BE2C (cell line): ENCODE measurements around the gene MOXD1.

ENCODE experiments used
- DNase-seq: peaks from one replicate; pipeline ENCODE4 v3.0.0-alpha.2; 2020
- H3K27me3 ChIP-seq: fragments of 250-450 bp; sonication (Bioruptor Pico); 2 replicates; pipeline ENCODE4 v1.5.1; 2020; ENCODE audit warnings: mild to moderate bottlenecking
- H3K36me3 ChIP-seq: fragments of 250-450 bp; sonication (Bioruptor Pico); 2 replicates; pipeline ENCODE4 v1.5.1; 2020; ENCODE audit warnings: mild to moderate bottlenecking
- H3K4me1 ChIP-seq: fragments of 250-450 bp; sonication (Bioruptor Pico); 2 replicates; pipeline ENCODE4 v1.5.1; 2020
- H3K4me3 ChIP-seq: 2 replicates; pipeline ENCODE4 v1.5.1; 2011; ENCODE audit warnings: low read depth, low read length
- H3K9me3 ChIP-seq: fragments of 250-450 bp; sonication (Bioruptor Pico); 2 replicates; pipeline ENCODE4 v1.5.1; 2020
- TF ChIP-seq, protein P1 (sequence below): IDR thresholded peaks from 2 replicates; pipeline ENCODE4 v1.5.1; 2012; ENCODE audit warnings: mild to moderate bottlenecking, low read depth, low read length

The MOXD1 gene

GRCh38 chr6:132430110-132430509 is 28.8 kb upstream of the MOXD1 start:
- no peak for DNase-seq
- H3K27me3 ChIP-seq: no peaks in the 10 kb centered on the region
- TF ChIP-seq, protein P1, sequence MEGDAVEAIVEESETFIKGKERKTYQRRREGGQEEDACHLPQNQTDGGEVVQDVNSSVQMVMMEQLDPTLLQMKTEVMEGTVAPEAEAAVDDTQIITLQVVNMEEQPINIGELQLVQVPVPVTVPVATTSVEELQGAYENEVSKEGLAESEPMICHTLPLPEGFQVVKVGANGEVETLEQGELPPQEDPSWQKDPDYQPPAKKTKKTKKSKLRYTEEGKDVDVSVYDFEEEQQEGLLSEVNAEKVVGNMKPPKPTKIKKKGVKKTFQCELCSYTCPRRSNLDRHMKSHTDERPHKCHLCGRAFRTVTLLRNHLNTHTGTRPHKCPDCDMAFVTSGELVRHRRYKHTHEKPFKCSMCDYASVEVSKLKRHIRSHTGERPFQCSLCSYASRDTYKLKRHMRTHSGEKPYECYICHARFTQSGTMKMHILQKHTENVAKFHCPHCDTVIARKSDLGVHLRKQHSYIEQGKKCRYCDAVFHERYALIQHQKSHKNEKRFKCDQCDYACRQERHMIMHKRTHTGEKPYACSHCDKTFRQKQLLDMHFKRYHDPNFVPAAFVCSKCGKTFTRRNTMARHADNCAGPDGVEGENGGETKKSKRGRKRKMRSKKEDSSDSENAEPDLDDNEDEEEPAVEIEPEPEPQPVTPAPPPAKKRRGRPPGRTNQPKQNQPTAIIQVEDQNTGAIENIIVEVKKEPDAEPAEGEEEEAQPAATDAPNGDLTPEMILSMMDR: no peak

DNA sequence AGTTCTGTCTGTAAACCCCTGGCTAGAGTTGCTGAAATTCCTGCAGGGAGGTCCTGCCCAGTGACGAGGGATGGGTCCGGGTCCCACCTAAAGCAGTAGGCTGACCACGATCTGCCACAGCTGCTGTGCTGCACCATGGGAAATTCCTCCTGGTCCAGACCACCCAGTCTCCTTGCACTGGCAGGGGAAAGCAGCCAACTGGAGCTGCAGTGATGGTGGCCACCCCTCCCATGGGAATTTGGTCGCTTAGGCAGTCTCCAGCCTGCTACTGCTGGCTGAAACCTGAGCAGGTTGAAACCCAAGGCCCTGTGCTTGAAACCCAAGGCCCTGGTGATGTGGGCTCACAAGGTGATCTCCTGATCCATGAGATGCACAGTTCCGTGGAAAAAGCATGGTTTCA is 23.9 kb upstream of the MOXD1 start:
- no peaks in the 10 kb centered on the region for H3K36me3 ChIP-seq
- H3K4me1 ChIP-seq: no peaks in the 10 kb centered on the region
- no peak overlapping the region for H3K4me3 ChIP-seq
- no peaks in the 10 kb centered on the region for H3K27me3 ChIP-seq
- no peaks in the 10 kb centered on the region for H3K9me3 ChIP-seq
- no peak for DNase-seq
- TF ChIP-seq, protein P1: no peak

More at GRCh38 chr6:132430110-132430509, 28.8 kb upstream of the MOXD1 start:
- H3K36me3 ChIP-seq: no peaks in the 10 kb centered on the region
- H3K9me3 ChIP-seq: no peaks in the 10 kb centered on the region
- no peaks in the 10 kb centered on the region for H3K4me1 ChIP-seq
- H3K4me3 ChIP-seq: no peak overlapping the region

DNA sequence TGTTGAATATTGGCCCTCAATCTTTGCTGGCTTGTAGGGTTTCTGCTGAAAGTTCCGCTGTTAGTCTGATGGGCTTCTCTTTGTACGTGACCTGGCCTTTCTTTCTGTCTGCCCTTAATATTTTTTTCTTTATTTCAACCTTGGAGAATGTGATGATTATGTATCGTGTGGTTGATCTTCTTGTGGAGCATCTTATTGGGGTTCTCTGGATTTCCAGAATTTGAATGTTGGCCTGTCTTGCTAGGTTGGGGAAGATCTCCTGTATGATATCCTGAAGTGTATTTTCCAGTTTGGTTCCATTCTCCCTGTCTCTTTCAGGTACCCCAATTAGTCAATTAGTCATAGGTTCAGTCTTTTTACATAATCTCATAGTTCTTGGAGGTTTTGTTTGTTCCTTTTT is 22.6 kb upstream of the MOXD1 start:
- Histone ChIP-seq H3K36me3 (no peaks in the 10 kb centered on the region), H3K9me3 (no peaks in the 10 kb centered on the region), H3K27me3 (no peaks in the 10 kb centered on the region), H3K4me1 (no peaks in the 10 kb centered on the region), H3K4me3 (no peak overlapping the region)
- no peak for DNase-seq
- TF ChIP-seq, protein P1: no peak

- TF ChIP-seq, protein P1: no peak
- Histone ChIP-seq H3K9me3 (no peaks in the 10 kb centered on the region), H3K4me3 (no peak overlapping the region), H3K36me3 (no peaks in the 10 kb centered on the region), H3K27me3 (no peaks in the 10 kb centered on the region), H3K4me1 (no peaks in the 10 kb centered on the region)
- DNase-seq: no peak
Observed at GRCh38 chr6:132418235-132418965, 17.1 kb upstream of the MOXD1 start.

DNA sequence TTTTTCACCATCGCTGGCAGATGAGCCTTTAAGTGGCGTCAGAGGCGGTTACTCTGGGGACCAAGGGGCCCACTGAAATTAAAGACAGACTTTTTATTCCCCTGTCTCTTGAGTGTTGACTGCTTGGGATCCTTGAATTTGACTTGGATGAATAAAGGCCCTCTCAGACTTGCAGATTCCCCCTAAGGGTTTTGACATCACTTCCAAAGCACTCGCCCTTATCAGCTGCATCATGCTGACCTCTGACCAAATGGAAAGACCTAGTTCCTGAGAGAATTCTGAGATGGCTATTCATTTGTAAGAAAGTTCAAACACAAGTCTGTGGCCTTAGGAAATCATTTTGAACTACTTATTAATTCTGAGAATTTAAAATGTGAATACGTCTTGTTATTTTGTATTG is 13.5 kb upstream of the MOXD1 start:
- DNase-seq: no peak
- Histone ChIP-seq H3K9me3 (no peaks in the 10 kb centered on the region), H3K27me3 (0 out of 2 replicates have a peak, but pooled peaks cover 3% of the 10 kb centered on the region), H3K4me1 (no peaks in the 10 kb centered on the region), H3K36me3 (no peaks in the 10 kb centered on the region), H3K4me3 (no peak overlapping the region)
- TF ChIP-seq, protein P1: no peak

DNA sequence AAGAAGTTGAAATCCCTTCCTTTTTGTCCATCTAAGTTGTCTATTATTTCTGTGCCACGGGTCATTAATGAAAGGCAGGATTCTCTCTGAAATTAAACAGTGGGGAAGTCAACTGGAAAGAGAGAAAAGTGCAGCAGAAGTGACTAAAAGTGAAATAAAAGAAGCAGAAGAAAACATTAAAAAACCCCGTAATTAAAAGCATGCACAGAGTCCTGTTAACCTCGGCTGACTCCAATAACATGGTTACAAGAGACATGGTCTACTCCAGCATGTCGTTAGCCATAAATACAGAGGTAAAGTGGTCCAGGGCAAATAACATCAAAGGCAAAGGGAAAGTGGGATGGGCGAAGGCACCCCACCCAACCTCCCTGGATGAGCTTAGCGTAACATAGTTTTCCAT is 13.0 kb upstream of the MOXD1 start:
- Histone ChIP-seq H3K36me3 (no peaks in the 10 kb centered on the region), H3K27me3 (0 out of 2 replicates have a peak, but pooled peaks cover 3% of the 10 kb centered on the region), H3K4me1 (no peaks in the 10 kb centered on the region), H3K4me3 (no peak overlapping the region), H3K9me3 (no peaks in the 10 kb centered on the region)
- TF ChIP-seq, protein P1: no peak
- DNase-seq: no peak
